Left ventricle myocardium inferior (tissue), 1 donor: ENCODE data around the gene NCKAP5. TPM values are rescaled to one million over a fixed set of nuclear protein-coding genes. Genes with fewer than 3 reads are reported as not detected.

Source experiments
- DNase-seq: peaks from one replicate; pipeline ENCODE4 v3.0.0-alpha.2; 2020
- H3K27ac ChIP-seq: fragments of 200-600 bp; replicated peaks from 2 replicates; pipeline ENCODE4 v1.8.0; 2021
- H3K27me3 ChIP-seq: fragments of 200-600 bp; 2 replicates; pipeline ENCODE4 v1.8.0; 2021; ENCODE audit warnings: low read depth
- H3K36me3 ChIP-seq: fragments of 200-600 bp; 2 replicates; pipeline ENCODE4 v1.8.0; 2021
- H3K4me1 ChIP-seq: fragments of 200-600 bp; 2 replicates; pipeline ENCODE4 v1.8.0; 2021
- H3K4me3 ChIP-seq: fragments of 200-600 bp; 2 replicates; pipeline ENCODE4 v1.8.0; 2021; ENCODE audit warnings: mild to moderate bottlenecking, moderate library complexity
- H3K9me3 ChIP-seq: fragments of 200-600 bp; replicated peaks from 2 replicates; pipeline ENCODE4 v1.8.0; 2021
- intact Hi-C: fragments of 100-400 bp; cut with micrococcal nuclease; formaldehyde crosslinking; loops from one replicate; pipeline ENCODE4 v1.11.0; 2022
- total RNA-seq: library from RNA; stranded (reverse); fragmentation: NEBNext Ultra II Directional; extraction: Animal tissue kit (Norgen Biotek cat#: 25700); gene quantifications from one replicate; pipeline ENCODE4 v1.2.1, GENCODE V29; 2021
- TF ChIP-seq, protein P1 (sequence below): fragments of 200-600 bp; IDR thresholded peaks from 2 replicates; pipeline ENCODE4 v1.8.0; 2021; ENCODE audit warnings: antibody characterized with exemption, mild to moderate bottlenecking, borderline replicate concordance
- donor health status: DM: no; HTN: yes; CAD: no; lungs with severe emphysema.

NCKAP5 gene
- total RNA-seq, 1 donor from 2014 or later: 6.0 TPM

DNA sequence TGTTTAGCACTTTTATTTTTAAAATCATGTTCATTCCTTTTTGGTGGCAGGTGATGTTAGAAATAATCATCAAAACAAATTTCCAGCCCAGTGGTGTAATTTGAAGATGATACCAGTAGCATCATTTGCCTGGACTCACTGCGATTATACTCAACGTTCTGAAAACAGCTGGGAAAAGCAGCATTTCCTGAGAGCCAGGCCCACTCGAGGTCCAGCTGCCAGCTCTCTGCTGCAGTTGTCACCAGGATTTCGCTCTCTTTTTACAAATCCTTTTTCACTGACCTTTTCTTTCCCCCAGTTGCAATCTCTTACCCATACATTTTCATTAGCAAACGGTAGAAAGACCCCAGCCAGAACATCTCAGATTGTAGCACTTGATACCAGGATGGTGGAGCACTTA is 787.6 kb downstream of the NCKAP5 start:
- Histone ChIP-seq H3K4me1 (no peaks in the 10 kb centered on the region), H3K27me3 (no peaks in the 10 kb centered on the region), H3K27ac (no peak overlapping the region), H3K36me3 (peaks cover 9% of the 10 kb centered on the region), H3K9me3 (no peaks in the 10 kb centered on the region), H3K4me3 (no peak overlapping the region)
- intact Hi-C loops: no loop called here
- no peak for DNase-seq
- TF ChIP-seq, protein P1, sequence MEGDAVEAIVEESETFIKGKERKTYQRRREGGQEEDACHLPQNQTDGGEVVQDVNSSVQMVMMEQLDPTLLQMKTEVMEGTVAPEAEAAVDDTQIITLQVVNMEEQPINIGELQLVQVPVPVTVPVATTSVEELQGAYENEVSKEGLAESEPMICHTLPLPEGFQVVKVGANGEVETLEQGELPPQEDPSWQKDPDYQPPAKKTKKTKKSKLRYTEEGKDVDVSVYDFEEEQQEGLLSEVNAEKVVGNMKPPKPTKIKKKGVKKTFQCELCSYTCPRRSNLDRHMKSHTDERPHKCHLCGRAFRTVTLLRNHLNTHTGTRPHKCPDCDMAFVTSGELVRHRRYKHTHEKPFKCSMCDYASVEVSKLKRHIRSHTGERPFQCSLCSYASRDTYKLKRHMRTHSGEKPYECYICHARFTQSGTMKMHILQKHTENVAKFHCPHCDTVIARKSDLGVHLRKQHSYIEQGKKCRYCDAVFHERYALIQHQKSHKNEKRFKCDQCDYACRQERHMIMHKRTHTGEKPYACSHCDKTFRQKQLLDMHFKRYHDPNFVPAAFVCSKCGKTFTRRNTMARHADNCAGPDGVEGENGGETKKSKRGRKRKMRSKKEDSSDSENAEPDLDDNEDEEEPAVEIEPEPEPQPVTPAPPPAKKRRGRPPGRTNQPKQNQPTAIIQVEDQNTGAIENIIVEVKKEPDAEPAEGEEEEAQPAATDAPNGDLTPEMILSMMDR: no peak

DNA sequence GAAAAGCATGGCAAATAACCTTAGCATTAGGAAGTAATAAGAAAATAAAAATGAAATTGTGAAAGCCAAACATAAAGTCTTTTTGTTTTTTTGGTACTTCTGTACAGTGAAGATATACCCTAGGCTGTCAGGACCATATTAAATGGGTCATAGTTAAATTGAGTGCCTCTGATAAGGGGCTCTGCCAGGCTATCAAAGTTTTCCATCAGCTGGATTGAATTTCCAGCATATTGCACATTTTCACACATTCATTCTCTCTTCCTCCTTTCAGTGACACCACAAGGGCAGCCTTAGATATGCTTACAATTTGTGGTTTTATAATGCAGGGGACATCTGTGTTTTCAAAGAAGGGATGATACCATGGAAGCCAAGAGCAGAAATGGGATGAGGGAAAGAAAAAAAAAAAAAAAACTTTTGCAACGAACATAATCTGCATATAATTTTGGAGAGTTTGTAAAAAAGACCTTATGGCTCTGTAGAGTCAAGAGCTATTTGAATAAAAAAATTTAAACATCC is 789.0 kb downstream of the NCKAP5 start:
- H3K4me1 ChIP-seq: no peaks in the 10 kb centered on the region
- TF ChIP-seq, protein P1: no peak
- intact Hi-C loops: no loop called here
- H3K36me3 ChIP-seq: peaks cover under 1% of the 10 kb centered on the region
- H3K27ac ChIP-seq: no peak overlapping the region
- H3K9me3 ChIP-seq: no peaks in the 10 kb centered on the region
- no peak for DNase-seq
- H3K4me3 ChIP-seq: no peak overlapping the region
- no peaks in the 10 kb centered on the region for H3K27me3 ChIP-seq

DNA sequence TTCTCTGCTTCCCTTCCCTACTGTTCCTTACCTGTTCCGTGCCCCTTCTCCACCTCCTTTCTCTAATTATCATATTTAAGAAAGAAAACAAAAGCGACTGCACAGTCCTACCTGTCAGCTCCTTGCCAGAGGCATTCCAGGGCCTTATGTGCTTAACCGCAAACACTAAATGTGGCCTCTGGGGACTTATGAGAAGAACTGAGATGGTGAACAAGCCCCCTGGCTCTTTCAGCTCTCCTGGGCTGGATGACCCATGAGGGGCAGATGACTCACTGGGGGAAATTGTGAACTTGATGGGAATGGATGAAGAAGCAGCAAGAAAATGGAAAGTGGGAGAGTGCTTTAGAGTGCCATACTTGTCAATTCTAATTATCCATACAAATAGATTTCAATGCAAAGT is 792.0 kb downstream of the NCKAP5 start:
- intact Hi-C loops: no loop called here
- Histone ChIP-seq H3K9me3 (no peaks in the 10 kb centered on the region), H3K4me3 (no peak overlapping the region), H3K27me3 (no peaks in the 10 kb centered on the region), H3K27ac (no peak overlapping the region), H3K4me1 (no peaks in the 10 kb centered on the region), H3K36me3 (no peaks in the 10 kb centered on the region)
- TF ChIP-seq, protein P1: no peak
- no peak for DNase-seq

GRCh38 chr2:132774189-132774588 is 794.1 kb downstream of the NCKAP5 start:
- DNase-seq: no peak
- no peak overlapping the region for H3K4me3 ChIP-seq
- no peaks in the 10 kb centered on the region for H3K4me1 ChIP-seq
- no peaks in the 10 kb centered on the region for H3K27me3 ChIP-seq
- TF ChIP-seq, protein P1: no peak
- intact Hi-C loops: no loop called here
- no peak overlapping the region for H3K27ac ChIP-seq
- H3K36me3 ChIP-seq: no peaks in the 10 kb centered on the region
- H3K9me3 ChIP-seq: no peaks in the 10 kb centered on the region

- H3K27ac ChIP-seq: no peak overlapping the region
- H3K4me1 ChIP-seq: no peaks in the 10 kb centered on the region
- DNase-seq: no peak
- no peaks in the 10 kb centered on the region for H3K9me3 ChIP-seq
- intact Hi-C loops: no loop called here
- no peak overlapping the region for H3K4me3 ChIP-seq
- H3K27me3 ChIP-seq: no peaks in the 10 kb centered on the region
- H3K36me3 ChIP-seq: no peaks in the 10 kb centered on the region
- TF ChIP-seq, protein P1: no peak
These were observed 794.9 kb downstream of the NCKAP5 start for GRCh38 chr2:132773331-132773730.

GRCh38 chr2:132772340-132772739 is 795.9 kb downstream of the NCKAP5 start:
- Histone ChIP-seq H3K36me3 (no peaks in the 10 kb centered on the region), H3K9me3 (no peaks in the 10 kb centered on the region), H3K27ac (no peak overlapping the region), H3K4me1 (no peaks in the 10 kb centered on the region), H3K4me3 (no peak overlapping the region), H3K27me3 (no peaks in the 10 kb centered on the region)
- intact Hi-C loops: no loop called here
- TF ChIP-seq, protein P1: no peak
- DNase-seq: no peak
